ENCODE data around the gene SHC4.
A peak's percentile ranks its signal among the peaks of the same experiment; 100 is the strongest.
"Not testable (repeated sequence)": the region's sequence is repeated elsewhere in the genome, so short reads cannot be mapped to it uniquely, and the experiment has no call there.

Gene SHC4

GRCh38 chr15:48963524-48964113 lies at the start of gene SHC4:
SHC4 (minus strand) TSS chr15:48963919; CDS start chr15:48963015, 904 bp downstream.
- DNase-seq, result no peak

- DNase-seq, result no peak
These were observed 35.6 kb upstream of the SHC4 start for GRCh38 chr15:48999314-48999713.

- no peak for DNase-seq
These were observed 32.6 kb upstream of the SHC4 start for GRCh38 chr15:48996276-48996675.

- no peak for DNase-seq
These were observed 29.7 kb upstream of the SHC4 start for GRCh38 chr15:48993380-48993779.

GRCh38 chr15:48992545-48992944 lies 28.8 kb upstream of the SHC4 start:
- no peak for DNase-seq

GRCh38 chr15:48992096-48992495 lies 28.4 kb upstream of the SHC4 start:
- DNase-seq, result no peak

- no peak for DNase-seq
These were observed 25.5 kb upstream of the SHC4 start for GRCh38 chr15:48989170-48989569.

GRCh38 chr15:48987142-48987541 lies 23.4 kb upstream of the SHC4 start:
- no peak for DNase-seq

GRCh38 chr15:48986240-48986639 lies 22.5 kb upstream of the SHC4 start:
- DNase-seq, result no peak

- no peak for DNase-seq
These were observed 21.8 kb upstream of the SHC4 start for GRCh38 chr15:48985516-48985915.

GRCh38 chr15:48984811-48985352 lies 21.2 kb upstream of the SHC4 start:
- no peak for DNase-seq

- no peak for DNase-seq
These were observed 20.4 kb upstream of the SHC4 start for GRCh38 chr15:48984021-48984710.

GRCh38 chr15:48983300-48983699 lies 19.6 kb upstream of the SHC4 start:
- DNase-seq, result no peak

GRCh38 chr15:48981941-48982340 lies 18.2 kb upstream of the SHC4 start:
- no peak for DNase-seq

- DNase-seq, result no peak
These were observed 14.9 kb upstream of the SHC4 start for GRCh38 chr15:48978638-48979037.

GRCh38 chr15:48976444-48977088 lies 12.8 kb upstream of the SHC4 start:
- DNase-seq, result no peak

- peak; percentile 66 for DNase-seq
These were observed 12.0 kb upstream of the SHC4 start for GRCh38 chr15:48975472-48976419.

GRCh38 chr15:48974882-48975281 lies 11.2 kb upstream of the SHC4 start:
- DNase-seq, result no peak

GRCh38 chr15:48972750-48973503 lies 9.2 kb upstream of the SHC4 start:
- DNase-seq, result no peak

- not testable (repeated sequence) for DNase-seq
These were observed 7.2 kb upstream of the SHC4 start for GRCh38 chr15:48970926-48971325.

- no peak for DNase-seq
These were observed 4.3 kb upstream of the SHC4 start for GRCh38 chr15:48968066-48968465.

- no peak for DNase-seq
These were observed 3.6 kb upstream of the SHC4 start for GRCh38 chr15:48967336-48967735.
